ENCODE data around the gene TUG1. TPM values are rescaled to one million over a fixed set of nuclear protein-coding genes. Genes with fewer than 3 reads are reported as not detected.

Gene TUG1
- total and polyA plus RNA-seq, 11 donors: 19.5 to 48.9 (median 35.8) TPM

DNA sequence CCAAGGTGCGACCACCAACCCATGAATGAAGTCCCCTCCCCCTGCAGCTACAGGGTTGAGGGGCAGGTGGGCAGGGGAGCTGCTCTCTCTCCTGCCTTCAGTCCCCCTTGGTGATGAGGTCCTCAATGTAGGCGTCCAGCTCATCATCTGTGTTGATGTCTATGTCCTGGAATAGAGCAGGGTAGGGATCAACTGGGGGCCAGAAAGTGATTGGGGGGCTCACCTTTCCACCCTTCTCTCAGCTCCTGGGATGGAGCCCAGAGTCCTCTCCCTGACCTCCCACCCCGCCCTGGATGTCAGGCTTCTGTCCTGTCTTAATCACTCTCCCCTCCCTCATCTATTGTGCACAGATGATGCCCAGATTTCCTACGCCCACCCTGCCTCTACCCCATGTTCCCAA is 42.4 kb upstream of the TUG1 start:
- intact Hi-C loops (cut with DNase I): loop anchor here in 1 of 10 donors (10.0 kb wide), 1 partner anchor 302 kb away; no protein-coding TSS in a partner anchor
- ATAC-seq (no peak), DNase-seq (no peak)
- WGBS, 4 donors: 91 to 94% (median 93%) methylated on average over 4 of the region's 4 CpGs
- Histone ChIP-seq H3K36me3 (peaks cover 0 to 78% (median 64%) of the 10 kb centered on the region in 9 donors), H3K9me3 (no peaks in the 10 kb centered on the region), H3K27me3 (no peaks in the 10 kb centered on the region), H3K4me1 (peaks cover 0 to 7% (median 1%) of the 10 kb centered on the region in 12 donors), H3K27ac (no peak overlapping the region), H3K4me3 (no peak overlapping the region)
- TF ChIP-seq POLR2A (IDR thresholded peaks at IDR 0.05): no peak
- TF ChIP-seq, protein P1, sequence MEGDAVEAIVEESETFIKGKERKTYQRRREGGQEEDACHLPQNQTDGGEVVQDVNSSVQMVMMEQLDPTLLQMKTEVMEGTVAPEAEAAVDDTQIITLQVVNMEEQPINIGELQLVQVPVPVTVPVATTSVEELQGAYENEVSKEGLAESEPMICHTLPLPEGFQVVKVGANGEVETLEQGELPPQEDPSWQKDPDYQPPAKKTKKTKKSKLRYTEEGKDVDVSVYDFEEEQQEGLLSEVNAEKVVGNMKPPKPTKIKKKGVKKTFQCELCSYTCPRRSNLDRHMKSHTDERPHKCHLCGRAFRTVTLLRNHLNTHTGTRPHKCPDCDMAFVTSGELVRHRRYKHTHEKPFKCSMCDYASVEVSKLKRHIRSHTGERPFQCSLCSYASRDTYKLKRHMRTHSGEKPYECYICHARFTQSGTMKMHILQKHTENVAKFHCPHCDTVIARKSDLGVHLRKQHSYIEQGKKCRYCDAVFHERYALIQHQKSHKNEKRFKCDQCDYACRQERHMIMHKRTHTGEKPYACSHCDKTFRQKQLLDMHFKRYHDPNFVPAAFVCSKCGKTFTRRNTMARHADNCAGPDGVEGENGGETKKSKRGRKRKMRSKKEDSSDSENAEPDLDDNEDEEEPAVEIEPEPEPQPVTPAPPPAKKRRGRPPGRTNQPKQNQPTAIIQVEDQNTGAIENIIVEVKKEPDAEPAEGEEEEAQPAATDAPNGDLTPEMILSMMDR (IDR thresholded peaks at IDR 0.05): no peak

DNA sequence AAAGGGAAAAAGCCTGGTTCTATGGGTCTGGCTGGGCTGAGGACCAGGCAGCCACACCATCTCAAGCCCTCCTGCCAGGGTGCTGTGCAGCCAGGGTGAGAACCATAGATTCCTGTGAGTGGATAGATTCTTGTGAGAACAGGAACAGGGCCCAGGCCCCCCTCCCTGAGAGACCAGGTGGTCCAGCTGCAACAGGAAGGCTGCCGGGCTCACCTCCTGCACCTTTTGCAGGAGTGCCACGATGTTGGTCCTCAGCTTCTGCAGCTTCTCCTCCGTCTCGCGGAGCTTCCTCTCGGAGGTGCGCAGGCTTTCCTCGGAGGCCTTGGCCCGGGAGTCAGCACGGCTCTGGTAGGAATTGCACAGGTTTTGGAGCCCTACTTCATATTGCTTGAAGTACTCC is 41.3 kb upstream of the TUG1 start:
- ATAC-seq: no peak
- WGBS, 4 donors: 88 to 94% (median 92%) methylated on average over 10 of the region's 10 CpGs
- peaks cover 0 to 89% (median 75%) of the 10 kb centered on the region in 9 donors for H3K36me3 ChIP-seq

DNA sequence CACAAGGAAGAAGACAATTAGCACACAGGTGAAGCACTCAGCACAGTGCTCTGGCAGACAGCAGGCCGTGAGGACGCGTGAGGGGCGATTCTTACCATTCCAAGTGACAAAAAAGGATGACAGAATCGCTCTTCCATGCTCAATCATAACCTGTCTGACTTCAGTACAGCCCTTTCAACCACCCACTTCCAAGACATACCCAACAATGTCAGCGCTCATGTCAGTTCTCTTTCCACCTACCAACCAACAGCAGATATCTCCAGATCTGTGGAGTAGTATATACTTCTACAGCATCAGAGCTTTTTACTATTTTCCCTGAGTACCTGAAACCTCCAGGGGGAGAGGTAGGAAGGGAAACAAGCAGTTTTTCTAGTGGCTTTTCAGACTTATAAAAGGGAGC is 40.7 kb upstream of the TUG1 start:
- TF ChIP-seq, protein P1 (IDR thresholded peaks at IDR 0.05): no peak
- TF ChIP-seq POLR2A (IDR thresholded peaks at IDR 0.05): no peak
- 91 to 96% (median 96%) methylated on average over 6 of the region's 6 CpGs for WGBS, 4 donors
- Histone ChIP-seq H3K27me3 (no peaks in the 10 kb centered on the region), H3K4me1 (no peaks in the 10 kb centered on the region), H3K4me3 (no peak overlapping the region), H3K36me3 (peaks cover 0 to 95% (median 81%) of the 10 kb centered on the region in 9 donors), H3K27ac (no peak overlapping the region), H3K9me3 (no peaks in the 10 kb centered on the region)
- ATAC-seq: no peak
- intact Hi-C loops (cut with DNase I): loop anchor here in 1 of 10 donors (10.0 kb wide), 1 partner anchor 304 kb away; no protein-coding TSS in a partner anchor
- DNase-seq: no peak

More for the DNA sequence above, 41.3 kb upstream of the TUG1 start:
- DNase-seq: no peak
- TF ChIP-seq, protein P1 (IDR thresholded peaks at IDR 0.05): no peak
- TF ChIP-seq POLR2A (IDR thresholded peaks at IDR 0.05): no peak
- no peak overlapping the region for H3K27ac ChIP-seq
- intact Hi-C loops (cut with DNase I): loop anchor here in 1 of 10 donors (10.0 kb wide), 1 partner anchor 303 kb away; no protein-coding TSS in a partner anchor
- no peaks in the 10 kb centered on the region for H3K4me1 ChIP-seq
- H3K27me3 ChIP-seq: no peaks in the 10 kb centered on the region
- H3K4me3 ChIP-seq: no peak overlapping the region
- no peaks in the 10 kb centered on the region for H3K9me3 ChIP-seq

DNA sequence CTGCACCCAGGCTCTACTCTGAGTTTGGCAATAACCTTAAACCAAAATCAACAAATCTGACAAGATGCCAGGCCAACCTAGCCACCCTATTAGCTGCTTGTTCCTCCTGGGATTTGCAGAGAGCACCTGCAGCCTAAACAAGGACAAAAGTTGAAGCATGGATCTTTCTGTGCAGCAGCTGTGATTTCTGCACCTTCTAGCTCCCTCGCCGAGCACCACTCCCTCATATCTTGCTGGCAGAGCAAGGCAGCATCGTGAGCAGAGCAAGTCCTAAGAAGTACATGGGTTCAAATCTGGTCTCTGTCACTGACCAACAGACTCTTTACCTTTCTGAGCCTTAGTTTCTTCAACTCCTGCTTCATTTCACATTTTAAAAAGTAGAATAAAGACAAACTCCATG is 38.8 kb upstream of the TUG1 start:
- TF ChIP-seq, protein P1 (IDR thresholded peaks at IDR 0.05): no peak
- TF ChIP-seq POLR2A (IDR thresholded peaks at IDR 0.05): no peak
- intact Hi-C loops (cut with DNase I): no loop called here
- peaks cover 0 to 100% (median 96%) of the 10 kb centered on the region in 9 donors for H3K36me3 ChIP-seq

More for the DNA sequence above, 38.8 kb upstream of the TUG1 start:
- 63 to 77% (median 74%) methylated on average over 3 of the region's 3 CpGs for WGBS, 4 donors
- H3K27ac ChIP-seq: no peak overlapping the region
- DNase-seq: no peak
- ATAC-seq: no peak
- H3K27me3 ChIP-seq: no peaks in the 10 kb centered on the region
- H3K4me3 ChIP-seq: no peak overlapping the region
- H3K4me1 ChIP-seq: no peaks in the 10 kb centered on the region
- H3K9me3 ChIP-seq: no peaks in the 10 kb centered on the region

Measured in heart left ventricle (tissue), 16 donors.